ENCODE measurements around the gene AGXT2. TPM values are rescaled to one million over a fixed set of nuclear protein-coding genes. Genes with fewer than 3 reads are reported as not detected.

Gene AGXT2, protein sequence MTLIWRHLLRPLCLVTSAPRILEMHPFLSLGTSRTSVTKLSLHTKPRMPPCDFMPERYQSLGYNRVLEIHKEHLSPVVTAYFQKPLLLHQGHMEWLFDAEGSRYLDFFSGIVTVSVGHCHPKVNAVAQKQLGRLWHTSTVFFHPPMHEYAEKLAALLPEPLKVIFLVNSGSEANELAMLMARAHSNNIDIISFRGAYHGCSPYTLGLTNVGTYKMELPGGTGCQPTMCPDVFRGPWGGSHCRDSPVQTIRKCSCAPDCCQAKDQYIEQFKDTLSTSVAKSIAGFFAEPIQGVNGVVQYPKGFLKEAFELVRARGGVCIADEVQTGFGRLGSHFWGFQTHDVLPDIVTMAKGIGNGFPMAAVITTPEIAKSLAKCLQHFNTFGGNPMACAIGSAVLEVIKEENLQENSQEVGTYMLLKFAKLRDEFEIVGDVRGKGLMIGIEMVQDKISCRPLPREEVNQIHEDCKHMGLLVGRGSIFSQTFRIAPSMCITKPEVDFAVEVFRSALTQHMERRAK
- total RNA-seq (2014; rRNA removed) = not detected in 2 replicates
- percentile 1 among the genes with signal in this experiment for Bru-seq, nascent RNA
- percentile 2 among the genes with signal in this experiment for BruChase-seq, experiment 1, labeled RNA remaining after a 6-hour chase
- BruChase-seq, experiment 2, labeled RNA remaining after a 2-hour chase = percentile 0 among the genes with signal in this experiment
- long read RNA-seq = 0 reads

DNA sequence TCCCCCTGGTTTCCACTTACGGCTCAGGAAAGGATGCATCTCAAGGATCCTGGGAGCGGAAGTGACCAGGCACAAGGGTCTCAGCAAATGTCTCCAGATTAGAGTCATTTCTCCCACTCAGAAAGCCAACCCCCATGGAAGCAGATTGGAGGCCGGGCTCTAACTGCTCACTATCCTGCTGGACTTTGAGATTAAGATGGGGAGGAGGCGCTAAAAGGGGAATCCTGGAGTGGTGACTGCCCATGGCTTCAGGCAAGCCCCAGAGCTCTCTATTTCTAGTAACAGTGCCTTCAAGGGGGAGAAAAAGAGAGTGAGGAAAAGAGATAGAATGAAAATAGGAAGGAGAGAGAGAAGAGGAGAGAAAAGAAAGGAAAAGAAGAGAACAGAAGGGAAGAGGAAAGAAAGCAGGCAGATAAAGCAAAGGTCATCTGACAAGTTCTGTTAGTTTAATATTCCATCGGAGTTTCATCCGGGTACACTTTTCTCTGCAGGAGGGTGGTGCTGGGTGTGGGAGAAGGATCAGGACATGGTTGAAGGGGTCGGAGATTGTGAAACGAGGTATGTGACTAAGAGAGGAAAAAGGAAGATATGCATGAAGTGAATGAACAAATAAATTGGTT, at the start of gene AGXT2:
Gene AGXT2 (minus strand): TSS at position 165 of the 620 bp plus-strand sequence. CDS start 57 bp downstream, at position 108.
- TF ChIP-seq EZH2 (IDR thresholded peaks at IDR 0.05; ENCODE audit: low read length, unreplicated experiment) (no peak), EZH2phosphoT487 (IDR thresholded peaks at IDR 0.05; ENCODE audit: borderline replicate concordance, low read length) (no peak)
- TF ChIP-seq, protein P1, sequence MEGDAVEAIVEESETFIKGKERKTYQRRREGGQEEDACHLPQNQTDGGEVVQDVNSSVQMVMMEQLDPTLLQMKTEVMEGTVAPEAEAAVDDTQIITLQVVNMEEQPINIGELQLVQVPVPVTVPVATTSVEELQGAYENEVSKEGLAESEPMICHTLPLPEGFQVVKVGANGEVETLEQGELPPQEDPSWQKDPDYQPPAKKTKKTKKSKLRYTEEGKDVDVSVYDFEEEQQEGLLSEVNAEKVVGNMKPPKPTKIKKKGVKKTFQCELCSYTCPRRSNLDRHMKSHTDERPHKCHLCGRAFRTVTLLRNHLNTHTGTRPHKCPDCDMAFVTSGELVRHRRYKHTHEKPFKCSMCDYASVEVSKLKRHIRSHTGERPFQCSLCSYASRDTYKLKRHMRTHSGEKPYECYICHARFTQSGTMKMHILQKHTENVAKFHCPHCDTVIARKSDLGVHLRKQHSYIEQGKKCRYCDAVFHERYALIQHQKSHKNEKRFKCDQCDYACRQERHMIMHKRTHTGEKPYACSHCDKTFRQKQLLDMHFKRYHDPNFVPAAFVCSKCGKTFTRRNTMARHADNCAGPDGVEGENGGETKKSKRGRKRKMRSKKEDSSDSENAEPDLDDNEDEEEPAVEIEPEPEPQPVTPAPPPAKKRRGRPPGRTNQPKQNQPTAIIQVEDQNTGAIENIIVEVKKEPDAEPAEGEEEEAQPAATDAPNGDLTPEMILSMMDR (conservative IDR thresholded peaks at IDR 0.05; ENCODE audit: low read depth, low read length) = no peak
- no peak within 1 kb of the TSS for H3K9ac ChIP-seq (ENCODE audit: low read length)
- H4K20me1 ChIP-seq (ENCODE audit: low read length) = no peaks in the 10 kb centered on the region
- no peak within 1 kb of the TSS for H3K27ac ChIP-seq (ENCODE audit: low read length)
- no TSS peak for BruUV-seq (replicated peaks)
- peak within 1 kb of the TSS; percentile 27; the same call in 1 of the 2 replicates for H3K4me2 ChIP-seq (ENCODE audit: low read length)
- ChIA-PET CTCF (no interaction called here), POLR2A (ENCODE audit: unreplicated experiment) (no interaction called here)
- H3K4me1 ChIP-seq (ENCODE audit: insufficient read depth, low read length) = peaks cover 14% of the 10 kb centered on the region
- no peak within 1 kb of the TSS for H2AFZ ChIP-seq (ENCODE audit: low read length)
- H3K27me3 ChIP-seq (ENCODE audit: low read length) = peaks cover 39% of the 10 kb centered on the region
- H3F3A ChIP-seq (ENCODE audit: low read length, unreplicated experiment) = no peaks in the 10 kb centered on the region
- no peak within 1 kb of the TSS for H3K4me3 ChIP-seq (ENCODE audit: low read length)
- no peaks in the 10 kb centered on the region for H3K79me2 ChIP-seq (ENCODE audit: low read length)
- no peaks in the 10 kb centered on the region for H3K36me3 ChIP-seq (ENCODE audit: low read depth, low read length)
- DNase-seq = no peak
- H3K9me3 ChIP-seq (ENCODE audit: low read length) = no peaks in the 10 kb centered on the region
- ATAC-seq = no peak
- no peaks in the 10 kb centered on the region for H3K9me2 ChIP-seq (replicated peaks; ENCODE audit: low read length)
- intact Hi-C loops (cut with micrococcal nuclease) = no loop called here

DNA sequence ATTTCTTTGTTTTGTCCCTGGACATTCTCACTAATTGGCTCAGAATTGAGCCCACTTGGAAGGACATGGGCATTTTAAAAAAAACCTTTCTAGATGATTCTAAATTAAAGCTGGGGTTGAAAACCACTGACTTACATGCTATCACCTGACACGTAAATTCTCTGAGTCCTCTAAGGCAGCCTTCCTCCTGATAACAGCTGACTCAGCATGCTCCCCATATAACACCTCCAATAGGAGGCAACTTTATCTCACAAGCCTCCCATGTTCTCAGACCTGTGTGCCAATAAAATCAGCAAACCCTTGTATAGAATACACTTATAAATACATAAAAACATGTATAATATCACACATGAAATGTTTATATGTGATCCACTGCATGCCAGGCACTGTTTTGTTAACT, 49.2 kb upstream of the AGXT2 start:
- Histone ChIP-seq H3F3A (ENCODE audit: low read length, unreplicated experiment) (no peaks in the 10 kb centered on the region), H3K4me3 (ENCODE audit: low read length) (no peak overlapping the region), H3K9me3 (ENCODE audit: low read length) (no peaks in the 10 kb centered on the region), H3K9ac (ENCODE audit: low read length) (no peak overlapping the region), H2AFZ (ENCODE audit: low read length) (no peak overlapping the region), H3K79me2 (ENCODE audit: low read length) (no peaks in the 10 kb centered on the region), H4K20me1 (ENCODE audit: low read length) (no peaks in the 10 kb centered on the region), H3K4me1 (ENCODE audit: insufficient read depth, low read length) (no peaks in the 10 kb centered on the region), H3K36me3 (ENCODE audit: low read depth, low read length) (no peaks in the 10 kb centered on the region), H3K27ac (ENCODE audit: low read length) (no peak overlapping the region), H3K27me3 (ENCODE audit: low read length) (peaks cover 9% of the 10 kb centered on the region), H3K9me2 (replicated peaks; ENCODE audit: low read length) (no peaks in the 10 kb centered on the region), H3K4me2 (ENCODE audit: low read length) (no peak overlapping the region)
- TF ChIP-seq EZH2phosphoT487 (IDR thresholded peaks at IDR 0.05; ENCODE audit: borderline replicate concordance, low read length) (no peak), EZH2 (IDR thresholded peaks at IDR 0.05; ENCODE audit: low read length, unreplicated experiment) (no peak)
- TF ChIP-seq, protein P1 (conservative IDR thresholded peaks at IDR 0.05; ENCODE audit: low read depth, low read length) = no peak
- no peak for ATAC-seq
- ChIA-PET CTCF (no interaction called here), POLR2A (ENCODE audit: unreplicated experiment) (no interaction called here)
- BruUV-seq (replicated peaks) = no TSS peak
- intact Hi-C loops (cut with micrococcal nuclease) = no loop called here
- no peak for DNase-seq
